Psoas muscle (tissue), 8 donors: ENCODE data around the gene SBK1. TPM values are rescaled to one million over a fixed set of nuclear protein-coding genes. Genes with fewer than 3 reads are reported as not detected.

ENCODE experiments used
- ATAC-seq, 4 donors: fragments of 200-7000 bp; cut with Tn5 transposase; one replicate each; pipeline ENCODE4 v1.9.1; 2020; ENCODE audit warnings: moderate library complexity in 3 of 4, mild to moderate bottlenecking in 2 of 4
- DNase-seq, 2 donors: peaks; one replicate each; pipeline ENCODE4 v3.0.0-alpha.2; 2020
- H3K27ac ChIP-seq: fragments of 200-600 bp; one replicate; pipeline ENCODE4 v1.8.0; 2022
- H3K27me3 ChIP-seq, 3 donors: fragments of 200-600 bp in 1 of 3; one replicate each; pipeline versions ENCODE4 v1.6.1 to v1.8.0; 2013 to 2022; ENCODE audit warnings: low read length in 2 of 3, mild to moderate bottlenecking in 2 of 3, moderate library complexity in 1 of 3; ENCODE audit not compliant: insufficient read depth in 3 of 3
- H3K36me3 ChIP-seq, 2 donors: fragments of 200-600 bp in 1 of 2; one replicate each; pipeline versions ENCODE4 v1.6.1 to v1.8.0; 2013 to 2022; ENCODE audit warnings: low read depth in 1 of 2, mild to moderate bottlenecking in 1 of 2, moderate library complexity in 1 of 2; ENCODE audit not compliant: insufficient read depth in 1 of 2
- H3K4me1 ChIP-seq: fragments of 200-600 bp; one replicate; pipeline ENCODE4 v1.8.0; 2022
- H3K4me3 ChIP-seq: fragments of 200-600 bp; one replicate; pipeline ENCODE4 v1.8.0; 2022; ENCODE audit warnings: mild to moderate bottlenecking
- H3K9me3 ChIP-seq: fragments of 200-600 bp; one replicate; pipeline ENCODE4 v1.8.0; 2022
- CTCF ChIP-seq: fragments of 200-600 bp; IDR thresholded peaks from one replicate; pipeline ENCODE4 v1.8.0; 2022; ENCODE audit warnings: antibody characterized with exemption
- WGBS, 3 donors: extraction: QIAGEN DNeasy Blood & Tissue Kit; methylation state at CpG; one replicate each; pipeline versions ENCODE4 v1.1.6 to v1.1.7; 2013; 5-methylcytosine and 5-hydroxymethylcytosine counted together
- intact Hi-C, 2 donors: fragments of 100-400 bp; cut with DNase I; formaldehyde crosslinking; loops; one replicate each; pipeline versions ENCODE4 v1.11.0 to v1.14.2; 2022
- polyA plus RNA-seq, 3 donors: library from polyadenylated mRNA; stranded (reverse); fragments of 200-250 nt; gene quantifications; one replicate each; pipeline ENCODE4 v1.2.3, GENCODE V29; 2013
- total RNA-seq, 4 donors: library from RNA; stranded (reverse); fragmentation: NEBNext Ultra II Directional in 2 of 4; extraction: Animal tissue kit (Norgen Biotek cat#: 25700) in 2 of 4; gene quantifications; one replicate each; pipeline versions ENCODE4 v1.2.1 to v1.2.4, GENCODE V29; 2021 to 2023
- donor health status: healthy with polysubstance abuse.
- donor health status: DM: no; HTN: no; CAD: no; lungs with moderate emphysema.
- donor health status: Bipolar disorder and iron deficiency.
- donor health status: healthy.
- donor health status: DM: yes; HTN: yes; CAD: no.
- donor health status: DM: no; HTN: no; CAD: no.
- donor health status: DM: no; HTN: no; CAD: no.
- donor health status: DM: yes; HTN: yes; CAD: no.

SBK1 gene
- total and polyA plus RNA-seq, 7 donors, result 1.3 to 20.6 (median 5.3) TPM

- Histone ChIP-seq H3K36me3 (peaks cover 0 to 14% of the 10 kb centered on the region in 2 donors), H3K4me1 (no peaks in the 10 kb centered on the region), H3K27me3 (no peaks in the 10 kb centered on the region), H3K4me3 (no peak overlapping the region), H3K9me3 (no peaks in the 10 kb centered on the region), H3K27ac (no peak overlapping the region)
- 91 to 97% (median 92%) methylated on average over 25 to 26 of the region's 26 CpGs for WGBS, 3 donors
- no peak for TF ChIP-seq CTCF
- no peak for ATAC-seq
- no peak for DNase-seq
- intact Hi-C loops, result no loop called here
These were observed 27.2 kb downstream of the SBK1 start for GRCh38 chr16:28319476-28320022.

GRCh38 chr16:28320023-28320561 is 27.8 kb downstream of the SBK1 start:
- H3K27me3 ChIP-seq, result no peaks in the 10 kb centered on the region
- H3K27ac ChIP-seq, result no peak overlapping the region
- H3K9me3 ChIP-seq, result no peaks in the 10 kb centered on the region
- H3K4me1 ChIP-seq, result no peaks in the 10 kb centered on the region
- 94 to 95% (median 95%) methylated on average over 70 to 73 of the region's 73 CpGs for WGBS, 3 donors
- TF ChIP-seq CTCF, result no peak
- intact Hi-C loops, result no loop called here
- no peak for ATAC-seq
- peaks cover 0 to 14% of the 10 kb centered on the region in 2 donors for H3K36me3 ChIP-seq
- H3K4me3 ChIP-seq, result no peak overlapping the region
- DNase-seq, result no peak

GRCh38 chr16:28320741-28321140 is 28.4 kb downstream of the SBK1 start:
- H3K36me3 ChIP-seq, result peaks cover 0 to 14% of the 10 kb centered on the region in 2 donors
- H3K27me3 ChIP-seq, result no peaks in the 10 kb centered on the region
- no peak for ATAC-seq
- intact Hi-C loops, result no loop called here
- no peak for DNase-seq
- no peaks in the 10 kb centered on the region for H3K4me1 ChIP-seq
- H3K4me3 ChIP-seq, result no peak overlapping the region
- H3K27ac ChIP-seq, result no peak overlapping the region
- H3K9me3 ChIP-seq, result no peaks in the 10 kb centered on the region
- no peak for TF ChIP-seq CTCF
- 96 to 97% (median 96%) methylated on average over 29 to 49 of the region's 49 CpGs for WGBS, 3 donors

- intact Hi-C loops, result no loop called here
- WGBS, 3 donors, result 71 to 83% (median 74%) methylated on average over 18 to 20 of the region's 20 CpGs
- Histone ChIP-seq H3K27me3 (no peaks in the 10 kb centered on the region), H3K4me3 (no peak overlapping the region), H3K4me1 (no peaks in the 10 kb centered on the region), H3K36me3 (peaks cover 0 to 14% of the 10 kb centered on the region in 2 donors), H3K9me3 (no peaks in the 10 kb centered on the region), H3K27ac (no peak overlapping the region)
- peak in 1 of 4 donors; percentile 25 for ATAC-seq
- DNase-seq, result no peak
- peak; percentile 51 for TF ChIP-seq CTCF
These were observed 29.5 kb downstream of the SBK1 start for GRCh38 chr16:28321700-28322411.
